DOHH2 (cell line): ENCODE results near the gene RBBP8NL.

ENCODE experiments used
- EZH2phosphoT487 ChIP-seq: fragments of 200-600 bp; sonication (generic); IDR thresholded peaks from 2 replicates; pipeline ENCODE4 v1.6.1; 2017; ENCODE audit warnings: borderline replicate concordance, mild to moderate bottlenecking, antibody characterized with exemption, low read length, moderate library complexity, mixed read lengths
- TF ChIP-seq, protein P1 (sequence below): fragments of 200-600 bp; sonication (generic); IDR thresholded peaks from one replicate; pipeline ENCODE4 v1.5.1; 2014; ENCODE audit warnings: antibody characterized with exemption, mild to moderate bottlenecking, low read depth, low read length; ENCODE audit not compliant: poor library complexity, severe bottlenecking

- TF ChIP-seq, protein P1, sequence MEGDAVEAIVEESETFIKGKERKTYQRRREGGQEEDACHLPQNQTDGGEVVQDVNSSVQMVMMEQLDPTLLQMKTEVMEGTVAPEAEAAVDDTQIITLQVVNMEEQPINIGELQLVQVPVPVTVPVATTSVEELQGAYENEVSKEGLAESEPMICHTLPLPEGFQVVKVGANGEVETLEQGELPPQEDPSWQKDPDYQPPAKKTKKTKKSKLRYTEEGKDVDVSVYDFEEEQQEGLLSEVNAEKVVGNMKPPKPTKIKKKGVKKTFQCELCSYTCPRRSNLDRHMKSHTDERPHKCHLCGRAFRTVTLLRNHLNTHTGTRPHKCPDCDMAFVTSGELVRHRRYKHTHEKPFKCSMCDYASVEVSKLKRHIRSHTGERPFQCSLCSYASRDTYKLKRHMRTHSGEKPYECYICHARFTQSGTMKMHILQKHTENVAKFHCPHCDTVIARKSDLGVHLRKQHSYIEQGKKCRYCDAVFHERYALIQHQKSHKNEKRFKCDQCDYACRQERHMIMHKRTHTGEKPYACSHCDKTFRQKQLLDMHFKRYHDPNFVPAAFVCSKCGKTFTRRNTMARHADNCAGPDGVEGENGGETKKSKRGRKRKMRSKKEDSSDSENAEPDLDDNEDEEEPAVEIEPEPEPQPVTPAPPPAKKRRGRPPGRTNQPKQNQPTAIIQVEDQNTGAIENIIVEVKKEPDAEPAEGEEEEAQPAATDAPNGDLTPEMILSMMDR, result no peak
- no peak for TF ChIP-seq EZH2phosphoT487
Measured at GRCh38 chr20:62390317-62391164, 36.8 kb downstream of the RBBP8NL start.
